PC-3 (cell line): Measurements from ENCODE around the gene CFAP210.

ENCODE experiments used
- CTCF ChIP-seq: fragments of 300-600 bp; sonication (generic); conservative IDR thresholded peaks from 2 replicates; pipeline ENCODE4 v1.5.1; 2017; ENCODE audit warnings: antibody characterized with exemption, low read depth, mild to moderate bottlenecking, low read length
- EZH2 ChIP-seq: fragments of 300-600 bp; sonication (generic); IDR thresholded peaks from one replicate; pipeline ENCODE4 v1.6.1; 2017; ENCODE audit warnings: antibody characterized with exemption, mild to moderate bottlenecking, low read length; ENCODE audit not compliant: unreplicated experiment
- EZH2phosphoT487 ChIP-seq: fragments of 300-600 bp; sonication (generic); IDR thresholded peaks from 2 replicates; pipeline ENCODE4 v1.6.1; 2018; ENCODE audit warnings: mild to moderate bottlenecking, antibody characterized with exemption, low read length, borderline replicate concordance

- TF ChIP-seq CTCF (no peak), EZH2phosphoT487 (no peak), EZH2 (no peak)
Measured at GRCh38 chr2:169702996-169703395, 8.8 kb upstream of the CFAP210 start.
